ENCODE data around the gene LARP4B. TPM values are rescaled to one million over a fixed set of nuclear protein-coding genes. Genes with fewer than 3 reads are reported as not detected.

Gene LARP4B
- total RNA-seq, 5 donors from 2014 or later (not counting 1 experiment from before 2014, with no cell fraction given): 77.2 to 108 (median 94.0) TPM

- Mint-ChIP-seq H3K4me3 (no peak overlapping the region), H3K27ac (no peak overlapping the region), H3K36me3 (peaks cover 9% of the 10 kb centered on the region), H3K27me3 (peaks cover 3 to 4% of the 10 kb centered on the region in 2 donors), H3K9me3 (peaks cover 6 to 15% (median 15%) of the 10 kb centered on the region in 3 donors), H3K4me1 (peaks cover 0 to 2% (median 0%) of the 10 kb centered on the region in 3 donors)
- no peak for ATAC-seq (replicated peaks in 1 of 4)
- Histone ChIP-seq H3K4me3 (ENCODE audit: control insufficient read depth in 1 of 2, extremely low read depth in 1 of 2, low read length in 1 of 2) (no peak overlapping the region), H3K9me3 (no peaks in the 10 kb centered on the region), H3K36me3 (ENCODE audit: control insufficient read depth in 2 of 2, extremely low read depth in 1 of 2, insufficient read depth in 1 of 2, low read length in 1 of 2) (no peaks in the 10 kb centered on the region), H3K4me1 (ENCODE audit: control insufficient read depth in 1 of 2, extremely low read depth in 1 of 2, insufficient read depth in 2 of 2, low read length in 2 of 2) (peaks cover 0 to 9% of the 10 kb centered on the region in 2 experiments), H3K27ac (ENCODE audit: low read length) (no peak overlapping the region), H3K27me3 (replicated peaks in 1 of 2; ENCODE audit: control insufficient read depth in 2 of 2, extremely low read depth in 1 of 2, insufficient read depth in 2 of 2, low read length in 1 of 2) (peaks cover 0 to 16% of the 10 kb centered on the region in 2 experiments)
- ChIA-PET POLR2A (no interaction called here), CTCF (no interaction called here)
- WGBS (ENCODE audit: insufficient coverage): 91% methylated on average over 6 of the region's 7 CpGs
- no peak for DNase-seq
Observed at GRCh38 chr10:791639-792038, 139.9 kb downstream of the LARP4B start.

- peaks cover under 1 to 9% (median 8%) of the 10 kb centered on the region in 3 donors for H3K9me3 Mint-ChIP-seq
- H3K4me1 Mint-ChIP-seq: peaks cover 0 to 2% (median 0%) of the 10 kb centered on the region in 3 donors
- WGBS (ENCODE audit: insufficient coverage): 89% methylated on average over 25 of the region's 25 CpGs
- H3K4me1 ChIP-seq (ENCODE audit: control insufficient read depth in 1 of 2, extremely low read depth in 1 of 2, insufficient read depth in 2 of 2, low read length in 2 of 2): peaks cover 0 to 9% of the 10 kb centered on the region in 2 experiments
- H3K4me3 ChIP-seq (ENCODE audit: control insufficient read depth in 1 of 2, extremely low read depth in 1 of 2, low read length in 1 of 2): no peak overlapping the region
- POLR2A ChIA-PET: interaction anchor here in 1 of 2 donors (0.6 kb wide), 1 partner anchor 20 kb away, joined by 3 read pairs; no protein-coding TSS in a partner anchor
- peaks cover 3 to 8% of the 10 kb centered on the region in 2 donors for H3K27me3 Mint-ChIP-seq
- CTCF ChIA-PET: no interaction called here
- peak in 1 of 35 experiments; percentile 16 for DNase-seq
- H3K27me3 ChIP-seq (replicated peaks in 1 of 2; ENCODE audit: control insufficient read depth in 2 of 2, extremely low read depth in 1 of 2, insufficient read depth in 2 of 2, low read length in 1 of 2): peaks cover 1 to 20% of the 10 kb centered on the region in 2 experiments
- H3K27ac Mint-ChIP-seq: no peak overlapping the region
- H3K27ac ChIP-seq (ENCODE audit: low read length): no peak overlapping the region
- H3K4me3 Mint-ChIP-seq: no peak overlapping the region
- no peaks in the 10 kb centered on the region for H3K9me3 ChIP-seq
- H3K36me3 Mint-ChIP-seq: peaks cover 2% of the 10 kb centered on the region
- no peak for ATAC-seq (replicated peaks in 1 of 4)
- no peaks in the 10 kb centered on the region for H3K36me3 ChIP-seq (ENCODE audit: control insufficient read depth in 2 of 2, extremely low read depth in 1 of 2, insufficient read depth in 1 of 2, low read length in 1 of 2)
Observed at GRCh38 chr10:790821-791551, 140.5 kb downstream of the LARP4B start.

DNA sequence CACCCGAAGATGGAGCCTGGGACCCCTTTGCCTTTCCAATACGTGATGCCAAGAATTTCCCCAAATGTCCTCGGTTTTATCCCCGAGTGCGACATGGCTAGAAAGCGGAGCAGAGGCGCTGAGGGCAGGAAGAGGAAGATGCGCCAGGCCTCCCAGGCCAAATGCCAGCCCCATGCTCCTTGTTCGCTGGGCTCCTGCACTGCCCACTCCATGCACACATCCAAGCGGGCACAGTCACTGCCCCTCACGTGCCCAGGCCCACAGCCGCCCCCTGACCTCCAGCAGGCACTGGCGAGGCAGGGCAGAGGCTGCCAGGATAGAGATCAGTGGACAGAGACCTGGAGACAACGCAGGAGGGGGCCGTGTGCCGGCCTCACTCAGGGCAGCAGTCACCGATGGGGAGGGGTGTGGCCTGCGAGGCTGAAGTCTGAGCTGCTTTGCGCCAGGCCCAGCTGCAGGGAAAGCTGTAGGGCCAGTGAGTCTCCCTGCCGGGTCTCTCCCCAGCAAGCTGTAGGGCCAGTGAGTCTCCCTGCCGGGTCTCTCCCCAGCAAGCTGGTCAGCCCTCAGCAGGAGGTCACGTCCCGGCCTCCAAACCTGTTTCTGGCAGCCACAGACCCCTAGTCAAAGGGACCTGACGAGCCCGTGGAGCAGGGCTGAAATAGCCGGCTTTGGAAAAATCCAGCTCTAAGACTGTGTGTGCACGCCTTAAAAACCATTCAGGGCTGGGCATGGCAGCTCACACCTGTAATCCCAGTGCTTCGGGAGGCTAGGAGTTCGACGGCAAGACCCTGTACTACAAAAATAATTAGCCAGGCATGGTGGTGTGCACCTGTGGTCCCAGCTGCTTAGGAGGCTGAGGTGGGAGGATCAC lies 141.4 kb downstream of the LARP4B start:
- Mint-ChIP-seq H3K36me3 (no peaks in the 10 kb centered on the region), H3K27ac (no peak overlapping the region), H3K4me1 (peaks cover 0 to 2% (median 0%) of the 10 kb centered on the region in 3 donors), H3K9me3 (peaks cover 0 to 3% (median 0%) of the 10 kb centered on the region in 3 donors), H3K4me3 (peak overlapping the region in 1 of 3 donors; percentile 50), H3K27me3 (peaks cover 3 to 14% of the 10 kb centered on the region in 2 donors)
- Histone ChIP-seq H3K27me3 (replicated peaks in 1 of 2; ENCODE audit: control insufficient read depth in 2 of 2, extremely low read depth in 1 of 2, insufficient read depth in 2 of 2, low read length in 1 of 2) (peaks cover 4 to 30% of the 10 kb centered on the region in 2 experiments), H3K36me3 (ENCODE audit: control insufficient read depth in 2 of 2, extremely low read depth in 1 of 2, insufficient read depth in 1 of 2, low read length in 1 of 2) (no peaks in the 10 kb centered on the region), H3K27ac (ENCODE audit: low read length) (no peak overlapping the region), H3K4me3 (ENCODE audit: control insufficient read depth in 1 of 2, extremely low read depth in 1 of 2, low read length in 1 of 2) (no peak overlapping the region), H3K9me3 (no peaks in the 10 kb centered on the region), H3K4me1 (ENCODE audit: control insufficient read depth in 1 of 2, extremely low read depth in 1 of 2, insufficient read depth in 2 of 2, low read length in 2 of 2) (peaks cover 0 to 9% of the 10 kb centered on the region in 2 experiments)
- ChIA-PET CTCF (no interaction called here), POLR2A (no interaction called here)
- peak in 1 of 35 experiments; percentile 22 for DNase-seq
- WGBS (ENCODE audit: insufficient coverage): 85% methylated on average over 25 of the region's 30 CpGs
- ATAC-seq (replicated peaks in 1 of 4): no peak

GRCh38 chr10:788796-789748 lies 142.4 kb downstream of the LARP4B start:
- Histone ChIP-seq H3K27ac (ENCODE audit: low read length) (no peak overlapping the region), H3K27me3 (replicated peaks in 1 of 2; ENCODE audit: control insufficient read depth in 2 of 2, extremely low read depth in 1 of 2, insufficient read depth in 2 of 2, low read length in 1 of 2) (peaks cover 4 to 39% of the 10 kb centered on the region in 2 experiments), H3K4me1 (ENCODE audit: control insufficient read depth in 1 of 2, extremely low read depth in 1 of 2, insufficient read depth in 2 of 2, low read length in 2 of 2) (peaks cover 0 to 15% of the 10 kb centered on the region in 2 experiments), H3K9me3 (no peaks in the 10 kb centered on the region), H3K4me3 (ENCODE audit: control insufficient read depth in 1 of 2, extremely low read depth in 1 of 2, low read length in 1 of 2) (peak overlapping the region in 1 of 2 donors; percentile 10), H3K36me3 (ENCODE audit: control insufficient read depth in 2 of 2, extremely low read depth in 1 of 2, insufficient read depth in 1 of 2, low read length in 1 of 2) (no peaks in the 10 kb centered on the region)
- peaks cover 0 to 3% (median 0%) of the 10 kb centered on the region in 3 donors for H3K9me3 Mint-ChIP-seq
- H3K36me3 Mint-ChIP-seq: no peaks in the 10 kb centered on the region
- H3K4me1 Mint-ChIP-seq: peaks cover 0 to 2% (median 0%) of the 10 kb centered on the region in 3 donors
- no peak overlapping the region for H3K27ac Mint-ChIP-seq
- H3K4me3 Mint-ChIP-seq: peak overlapping the region in 2 of 3 donors; percentile 21 to 50
- ChIA-PET CTCF (no interaction called here), POLR2A (no interaction called here)
- 52% methylated on average over 49 of the region's 50 CpGs for WGBS (ENCODE audit: insufficient coverage)
- DNase-seq (peak in 8 of 35 experiments; percentile 4 to 33 (median 9)), ATAC-seq (replicated peaks in 1 of 4) (peak in 3 of 4 experiments; percentile 13 to 52 (median 50))
- H3K27me3 Mint-ChIP-seq: peaks cover 3 to 17% of the 10 kb centered on the region in 2 donors

DNA sequence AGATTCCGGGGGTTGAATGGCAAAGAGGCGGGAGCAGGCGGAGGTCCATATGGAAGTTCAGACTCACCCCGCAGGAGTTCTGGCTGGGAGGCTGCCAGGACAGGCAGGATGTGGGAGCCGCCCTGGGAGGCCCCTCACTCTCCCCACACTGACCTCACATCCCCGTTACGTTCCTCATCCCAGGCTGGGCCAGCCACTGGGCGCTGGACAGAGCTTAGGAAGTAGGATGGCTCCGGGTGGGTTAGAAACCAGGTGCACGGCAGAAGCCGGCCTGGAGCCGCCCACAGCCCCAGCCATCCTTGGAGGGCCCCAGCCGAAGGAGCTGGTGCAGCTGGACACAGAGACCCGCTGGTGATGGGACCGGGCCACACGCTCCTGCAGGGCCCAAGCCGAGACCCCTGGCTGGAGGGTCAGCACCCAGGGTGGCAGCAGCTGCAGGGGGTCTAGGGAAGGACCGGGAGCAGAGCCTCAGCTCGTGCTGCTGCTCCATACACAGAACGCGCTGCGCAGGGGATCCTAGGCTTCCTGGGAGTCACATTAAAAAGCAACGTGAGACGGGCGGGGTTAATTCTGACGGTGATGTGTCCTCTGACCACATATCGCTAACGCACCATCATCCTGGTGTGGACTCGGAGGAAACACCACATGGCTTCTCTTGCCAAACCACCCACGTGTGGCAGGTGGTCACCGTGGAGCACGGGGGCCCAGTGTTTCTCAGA lies 143.4 kb downstream of the LARP4B start:
- Histone ChIP-seq H3K4me3 (ENCODE audit: control insufficient read depth in 1 of 2, extremely low read depth in 1 of 2, low read length in 1 of 2) (no peak overlapping the region), H3K36me3 (ENCODE audit: control insufficient read depth in 2 of 2, extremely low read depth in 1 of 2, insufficient read depth in 1 of 2, low read length in 1 of 2) (no peaks in the 10 kb centered on the region), H3K27ac (ENCODE audit: low read length) (no peak overlapping the region), H3K4me1 (ENCODE audit: control insufficient read depth in 1 of 2, extremely low read depth in 1 of 2, insufficient read depth in 2 of 2, low read length in 2 of 2) (peaks cover 0 to 15% of the 10 kb centered on the region in 2 experiments), H3K9me3 (no peaks in the 10 kb centered on the region), H3K27me3 (replicated peaks in 1 of 2; ENCODE audit: control insufficient read depth in 2 of 2, extremely low read depth in 1 of 2, insufficient read depth in 2 of 2, low read length in 1 of 2) (peaks cover 4 to 44% of the 10 kb centered on the region in 2 experiments)
- ATAC-seq (replicated peaks in 1 of 4): no peak
- POLR2A ChIA-PET: no interaction called here
- WGBS (ENCODE audit: insufficient coverage): 87% methylated on average over 24 of the region's 32 CpGs
- Mint-ChIP-seq H3K27me3 (peaks cover 3 to 18% of the 10 kb centered on the region in 2 donors), H3K27ac (no peak overlapping the region), H3K9me3 (peaks cover 0 to 1% (median 0%) of the 10 kb centered on the region in 3 donors), H3K4me3 (peak overlapping the region in 1 of 3 donors; percentile 20), H3K4me1 (peaks cover 0 to 2% (median 0%) of the 10 kb centered on the region in 3 donors), H3K36me3 (no peaks in the 10 kb centered on the region)
- CTCF ChIA-PET: no interaction called here
- DNase-seq: peak in 1 of 35 experiments; percentile 12

All from T-cell (primary cell).